GM19468 (cell line): ENCODE measurements around the gene ACTRT2.

Source experiments
- ATAC-seq: cut with Tn5 transposase; IDR thresholded peaks from one replicate; pipeline ENCODE4 v1.9.1; 2021; ENCODE audit warnings: mild to moderate bottlenecking, moderate library complexity, moderate number of reproducible peaks; ENCODE audit not compliant: unreplicated experiment; ENCODE audit errors: extremely low read depth

Gene ACTRT2

GRCh38 chr1:3029991-3030662 lies 8.9 kb downstream of the ACTRT2 start:
- ATAC-seq = no peak

GRCh38 chr1:3030663-3031381 lies 9.6 kb downstream of the ACTRT2 start:
- ATAC-seq = no peak

GRCh38 chr1:3031401-3032221 lies 10.3 kb downstream of the ACTRT2 start:
- no peak for ATAC-seq

- no peak for ATAC-seq
Observed at GRCh38 chr1:3032371-3033039, 11.2 kb downstream of the ACTRT2 start.

- ATAC-seq = no peak
Observed at GRCh38 chr1:3033040-3033789, 11.9 kb downstream of the ACTRT2 start.

GRCh38 chr1:3033790-3034090 lies 12.5 kb downstream of the ACTRT2 start:
- no peak for ATAC-seq

- no peak for ATAC-seq
Observed at GRCh38 chr1:3034162-3034561, 12.9 kb downstream of the ACTRT2 start.

GRCh38 chr1:3034728-3035562 lies 13.7 kb downstream of the ACTRT2 start:
- no peak for ATAC-seq

- no peak for ATAC-seq
Observed at GRCh38 chr1:3035563-3036446, 14.5 kb downstream of the ACTRT2 start.

- no peak for ATAC-seq
Observed at GRCh38 chr1:3036447-3037280, 15.4 kb downstream of the ACTRT2 start.

GRCh38 chr1:3037281-3038040 lies 16.2 kb downstream of the ACTRT2 start:
- no peak for ATAC-seq

GRCh38 chr1:3038113-3038551 lies 16.9 kb downstream of the ACTRT2 start:
- no peak for ATAC-seq

- ATAC-seq = no peak
Observed at GRCh38 chr1:3038571-3039181, 17.4 kb downstream of the ACTRT2 start.

GRCh38 chr1:3040004-3040403 lies 18.7 kb downstream of the ACTRT2 start:
- ATAC-seq = no peak

GRCh38 chr1:3042481-3042880 lies 21.2 kb downstream of the ACTRT2 start:
- no peak for ATAC-seq

GRCh38 chr1:3049164-3049563 lies 27.9 kb downstream of the ACTRT2 start:
- ATAC-seq = no peak
